GM23338 (cell line): Measurements from ENCODE around the gene MAGED4. TPM values are rescaled to one million over a fixed set of nuclear protein-coding genes. Genes with fewer than 3 reads are reported as not detected.
"Not testable (repeated sequence)": the region's sequence is repeated elsewhere in the genome, so short reads cannot be mapped to it uniquely, and the experiment has no call there.

Experiments
- ATAC-seq: fragments of 200-7000 bp; cut with Tn5 transposase; 3 replicates; pipeline ENCODE4 v1.9.1; 2020
- DNase-seq: peaks from one replicate; pipeline ENCODE4 v3.0.0-alpha.2; 2015; ENCODE audit warnings: low spot score
- H2AFZ ChIP-seq: fragments of 200-600 bp; sonication (generic); 2 replicates; pipeline ENCODE4 v1.8.0; 2016; ENCODE audit warnings: antibody characterized with exemption, mild to moderate bottlenecking, moderate library complexity
- H3F3A ChIP-seq: fragments of 200-600 bp; sonication (generic); replicated peaks from 2 replicates; pipeline ENCODE4 v1.8.0; 2017; ENCODE audit warnings: antibody characterized with exemption, mixed run types, low read depth
- H3K27ac ChIP-seq: fragments of 200-600 bp; sonication (generic); 2 replicates; pipeline ENCODE4 v1.6.1; 2016; ENCODE audit warnings: low read depth
- H3K27me3 ChIP-seq: fragments of 200-600 bp; sonication (generic); 2 replicates; pipeline ENCODE4 v1.8.0; 2016; ENCODE audit warnings: mild to moderate bottlenecking, mixed run types, moderate library complexity; ENCODE audit not compliant: insufficient read depth
- H3K36me3 ChIP-seq: fragments of 200-600 bp; sonication (generic); 2 replicates; pipeline ENCODE4 v1.8.0; 2016; ENCODE audit warnings: mild to moderate bottlenecking; ENCODE audit not compliant: insufficient read depth
- H3K4me1 ChIP-seq: fragments of 200-600 bp; sonication (generic); 2 replicates; pipeline ENCODE4 v1.8.0; 2016; ENCODE audit warnings: mild to moderate bottlenecking, moderate library complexity; ENCODE audit not compliant: insufficient read depth
- H3K4me2 ChIP-seq: fragments of 200-600 bp; sonication (generic); 2 replicates; pipeline ENCODE4 v1.7.1; 2017; ENCODE audit warnings: mixed run types
- H3K4me3 ChIP-seq: fragments of 200-600 bp; sonication (generic); 2 replicates; pipeline ENCODE4 v1.6.1; 2016; ENCODE audit warnings: mixed run types
- H3K79me2 ChIP-seq: fragments of 200-600 bp; sonication (generic); replicated peaks from 2 replicates; pipeline ENCODE4 v1.8.0; 2017; ENCODE audit warnings: mild to moderate bottlenecking; ENCODE audit not compliant: insufficient read depth
- H3K9me2 ChIP-seq: fragments of 200-600 bp; sonication (generic); 2 replicates; pipeline ENCODE4 v1.8.0; 2017; ENCODE audit not compliant: insufficient read depth
- H4K20me1 ChIP-seq: fragments of 200-600 bp; sonication (generic); replicated peaks from 2 replicates; pipeline ENCODE4 v1.8.0; 2017; ENCODE audit warnings: mild to moderate bottlenecking; ENCODE audit not compliant: insufficient read depth
- H3K27ac Mint-ChIP-seq: 2 replicates; pipeline ENCODE4 v1.8.0; 2020; ENCODE audit warnings: inconsistent platforms, mild to moderate bottlenecking, moderate library complexity, mixed read lengths
- H3K27me3 Mint-ChIP-seq: 3 replicates; pipeline ENCODE4 v1.8.0; 2022; ENCODE audit warnings: low read depth, mild to moderate bottlenecking, moderate library complexity, mixed read lengths, inconsistent platforms; ENCODE audit not compliant: insufficient read depth, poor library complexity
- H3K36me3 Mint-ChIP-seq: 3 replicates; pipeline ENCODE4 v1.8.0; 2021; ENCODE audit warnings: low read depth, mild to moderate bottlenecking, inconsistent platforms, moderate library complexity, mixed read lengths
- H3K4me1 Mint-ChIP-seq: 3 replicates; pipeline ENCODE4 v1.8.0; 2020; ENCODE audit warnings: mild to moderate bottlenecking, inconsistent platforms, mixed read lengths
- H3K4me3 Mint-ChIP-seq: 3 replicates; pipeline ENCODE4 v1.8.0; 2021; ENCODE audit warnings: moderate library complexity, mild to moderate bottlenecking, inconsistent platforms, mixed read lengths
- H3K9me3 Mint-ChIP-seq: 3 replicates; pipeline ENCODE4 v1.8.0; 2020; ENCODE audit warnings: moderate library complexity, mild to moderate bottlenecking, inconsistent platforms, mixed read lengths
- NANOG ChIP-seq: IDR thresholded peaks from 2 replicates; pipeline ENCODE4 v1.6.1; 2016; ENCODE audit warnings: antibody characterized with exemption, borderline replicate concordance
- POLR2AphosphoS5 ChIP-seq: IDR thresholded peaks from 2 replicates; pipeline ENCODE4 v1.6.1; 2016; ENCODE audit warnings: antibody characterized with exemption, low read depth
- STAT1 ChIP-seq: IDR thresholded peaks from one replicate; pipeline ENCODE4 v1.6.1; 2016; ENCODE audit warnings: antibody characterized with exemption; ENCODE audit not compliant: unreplicated experiment
- ZNF114 ChIP-seq: fragments of 250-450 bp; sonication (Bioruptor Pico); IDR thresholded peaks from 2 replicates; pipeline ENCODE4 v1.5.0; 2020; ENCODE audit warnings: mild to moderate bottlenecking, moderate library complexity
- polyA plus RNA-seq: library from polyadenylated mRNA; unstranded; fragments of >200 nt; fragmentation: Nextera tagmentation; extraction: Ambion mirVana; gene quantifications from 2 replicates; pipeline ENCODE4 v1.2.1, GENCODE V29; 2016
- total RNA-seq: library from RNA; depleted of rRNA; stranded (reverse); fragments of >200 nt; shearing (Covaris generic); gene quantifications from 2 replicates; pipeline ENCODE4 v1.2.3, GENCODE V29; 2014
- TF ChIP-seq, protein P1 (sequence below): IDR thresholded peaks from one replicate; pipeline ENCODE4 v1.6.1; 2018; ENCODE audit warnings: antibody characterized with exemption; ENCODE audit not compliant: unreplicated experiment
- TF ChIP-seq, protein P2 (sequence below): IDR thresholded peaks from 2 replicates; pipeline ENCODE4 v1.6.1; 2016; ENCODE audit warnings: antibody characterized with exemption

MAGED4 gene
- total and polyA plus RNA-seq, 2 experiments from 2014 or later: 27.2 to 57.3 TPM

GRCh38 chrX:52140020-52140419, 44.7 kb upstream of the MAGED4 start (continued):
- TF ChIP-seq, protein P1, sequence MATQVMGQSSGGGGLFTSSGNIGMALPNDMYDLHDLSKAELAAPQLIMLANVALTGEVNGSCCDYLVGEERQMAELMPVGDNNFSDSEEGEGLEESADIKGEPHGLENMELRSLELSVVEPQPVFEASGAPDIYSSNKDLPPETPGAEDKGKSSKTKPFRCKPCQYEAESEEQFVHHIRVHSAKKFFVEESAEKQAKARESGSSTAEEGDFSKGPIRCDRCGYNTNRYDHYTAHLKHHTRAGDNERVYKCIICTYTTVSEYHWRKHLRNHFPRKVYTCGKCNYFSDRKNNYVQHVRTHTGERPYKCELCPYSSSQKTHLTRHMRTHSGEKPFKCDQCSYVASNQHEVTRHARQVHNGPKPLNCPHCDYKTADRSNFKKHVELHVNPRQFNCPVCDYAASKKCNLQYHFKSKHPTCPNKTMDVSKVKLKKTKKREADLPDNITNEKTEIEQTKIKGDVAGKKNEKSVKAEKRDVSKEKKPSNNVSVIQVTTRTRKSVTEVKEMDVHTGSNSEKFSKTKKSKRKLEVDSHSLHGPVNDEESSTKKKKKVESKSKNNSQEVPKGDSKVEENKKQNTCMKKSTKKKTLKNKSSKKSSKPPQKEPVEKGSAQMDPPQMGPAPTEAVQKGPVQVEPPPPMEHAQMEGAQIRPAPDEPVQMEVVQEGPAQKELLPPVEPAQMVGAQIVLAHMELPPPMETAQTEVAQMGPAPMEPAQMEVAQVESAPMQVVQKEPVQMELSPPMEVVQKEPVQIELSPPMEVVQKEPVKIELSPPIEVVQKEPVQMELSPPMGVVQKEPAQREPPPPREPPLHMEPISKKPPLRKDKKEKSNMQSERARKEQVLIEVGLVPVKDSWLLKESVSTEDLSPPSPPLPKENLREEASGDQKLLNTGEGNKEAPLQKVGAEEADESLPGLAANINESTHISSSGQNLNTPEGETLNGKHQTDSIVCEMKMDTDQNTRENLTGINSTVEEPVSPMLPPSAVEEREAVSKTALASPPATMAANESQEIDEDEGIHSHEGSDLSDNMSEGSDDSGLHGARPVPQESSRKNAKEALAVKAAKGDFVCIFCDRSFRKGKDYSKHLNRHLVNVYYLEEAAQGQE: no peak
- no peak for TF ChIP-seq ZNF114 (CRISPR knock-in tag)
- TF ChIP-seq, protein P2, sequence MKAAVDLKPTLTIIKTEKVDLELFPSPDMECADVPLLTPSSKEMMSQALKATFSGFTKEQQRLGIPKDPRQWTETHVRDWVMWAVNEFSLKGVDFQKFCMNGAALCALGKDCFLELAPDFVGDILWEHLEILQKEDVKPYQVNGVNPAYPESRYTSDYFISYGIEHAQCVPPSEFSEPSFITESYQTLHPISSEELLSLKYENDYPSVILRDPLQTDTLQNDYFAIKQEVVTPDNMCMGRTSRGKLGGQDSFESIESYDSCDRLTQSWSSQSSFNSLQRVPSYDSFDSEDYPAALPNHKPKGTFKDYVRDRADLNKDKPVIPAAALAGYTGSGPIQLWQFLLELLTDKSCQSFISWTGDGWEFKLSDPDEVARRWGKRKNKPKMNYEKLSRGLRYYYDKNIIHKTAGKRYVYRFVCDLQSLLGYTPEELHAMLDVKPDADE: no peak
- no peak for TF ChIP-seq POLR2AphosphoS5
- no peak for TF ChIP-seq NANOG
- no peak for TF ChIP-seq STAT1

GRCh38 chrX:52150667-52151066, 34.0 kb upstream of the MAGED4 start:
- DNase-seq, H3K27me3 ChIP-seq, H3K36me3 Mint-ChIP-seq, H3K36me3 ChIP-seq, H3K9me2 ChIP-seq, H3K27ac Mint-ChIP-seq, H3K4me2 ChIP-seq, ATAC-seq, H3K4me3 Mint-ChIP-seq, H3K79me2 ChIP-seq, H3K27me3 Mint-ChIP-seq, H2AFZ ChIP-seq, H3K4me1 ChIP-seq, H3K4me1 Mint-ChIP-seq, H4K20me1 ChIP-seq, H3K4me3 ChIP-seq, H3F3A ChIP-seq, H3K27ac ChIP-seq: not testable (repeated sequence)
- H3K9me3 Mint-ChIP-seq: peaks cover 35% of the 10 kb centered on the region

DNA sequence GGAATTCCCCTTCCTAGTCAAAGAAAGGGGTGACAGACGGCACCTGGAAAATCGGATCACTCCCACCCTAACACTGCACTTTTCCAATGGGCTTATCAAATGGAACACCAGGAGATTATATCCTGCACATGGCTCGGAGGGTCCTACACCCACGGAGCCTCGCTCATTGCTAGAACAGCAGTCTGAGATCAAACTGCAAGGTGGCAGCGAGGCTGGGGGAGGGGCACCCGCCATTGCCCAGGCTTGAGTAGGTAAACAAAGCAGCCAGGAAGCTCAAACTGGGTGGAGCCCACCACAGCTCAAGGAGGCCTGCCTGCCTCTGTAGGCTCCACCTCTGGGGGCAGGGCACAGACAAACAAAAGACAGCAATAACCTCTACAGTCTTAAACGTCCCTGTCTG, 24.5 kb upstream of the MAGED4 start:
- H3F3A ChIP-seq, H3K36me3 Mint-ChIP-seq, H2AFZ ChIP-seq, H3K4me1 ChIP-seq, H3K27ac ChIP-seq, H3K4me1 Mint-ChIP-seq, H4K20me1 ChIP-seq, H3K4me2 ChIP-seq, H3K79me2 ChIP-seq, DNase-seq, ATAC-seq, H3K27me3 Mint-ChIP-seq, H3K9me2 ChIP-seq, H3K4me3 Mint-ChIP-seq, H3K27ac Mint-ChIP-seq, H3K27me3 ChIP-seq, H3K4me3 ChIP-seq, H3K36me3 ChIP-seq: not testable (repeated sequence)
- H3K9me3 Mint-ChIP-seq: peaks cover 26% of the 10 kb centered on the region
